Non-pigmented ciliary epithelial cell (primary cell): ENCODE results near the gene TBX5.
"Not testable (repeated sequence)": the region's sequence is repeated elsewhere in the genome, so short reads cannot be mapped to it uniquely, and the experiment has no call there.

ENCODE experiments used
- DNase-seq: peaks from one replicate; pipeline ENCODE4 v3.0.0-alpha.2; 2010; ENCODE audit warnings: low read depth

TBX5 gene

GRCh38 chr12:114371733-114372132 lies 34.2 kb downstream of the TBX5 start:
- no peak for DNase-seq

GRCh38 chr12:114371250-114371649 lies 34.7 kb downstream of the TBX5 start:
- no peak for DNase-seq

GRCh38 chr12:114368685-114369452 lies 37.1 kb downstream of the TBX5 start:
- DNase-seq, result no peak

GRCh38 chr12:114361992-114362391 lies 44.0 kb downstream of the TBX5 start:
- no peak for DNase-seq

DNA sequence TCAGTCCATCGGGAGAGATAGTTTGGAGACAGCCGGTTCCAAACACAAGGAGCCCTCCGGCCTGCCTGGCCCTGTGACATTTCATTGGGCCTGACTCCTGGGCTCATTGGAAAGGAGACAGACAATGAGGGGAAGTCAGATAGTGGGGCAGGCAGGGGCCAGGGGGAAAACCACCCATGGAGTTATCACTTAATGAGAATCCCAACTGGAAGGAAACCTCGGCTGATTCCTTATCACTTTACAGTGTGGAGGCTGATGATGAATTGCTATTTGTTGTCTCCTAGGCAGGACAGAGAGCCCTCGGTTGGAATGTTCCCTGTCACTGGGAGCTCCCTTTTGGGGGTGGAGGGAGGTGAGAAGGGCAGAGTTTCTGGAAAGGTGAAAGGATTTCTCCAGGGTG lies 44.4 kb downstream of the TBX5 start:
- no peak for DNase-seq

DNA sequence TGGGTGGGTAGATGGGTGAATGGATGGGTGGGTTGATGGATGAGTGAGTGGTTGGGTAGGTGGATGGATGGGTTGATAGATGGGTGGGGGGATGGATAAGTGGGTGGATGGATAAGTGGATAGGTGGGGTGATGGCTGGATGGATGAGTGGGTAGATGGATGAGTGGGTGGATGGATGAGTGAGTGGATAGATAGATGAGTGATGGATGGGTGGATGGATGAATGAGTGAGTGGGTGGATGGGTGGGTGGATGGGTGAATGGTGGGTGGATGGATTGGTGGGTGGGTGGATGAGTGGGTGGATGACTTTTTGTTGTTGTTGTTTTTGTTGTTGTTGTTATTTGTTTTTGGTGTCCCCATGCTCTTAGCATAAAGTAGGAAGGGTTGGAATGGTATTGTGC lies 45.5 kb downstream of the TBX5 start:
- DNase-seq, result no peak

DNA sequence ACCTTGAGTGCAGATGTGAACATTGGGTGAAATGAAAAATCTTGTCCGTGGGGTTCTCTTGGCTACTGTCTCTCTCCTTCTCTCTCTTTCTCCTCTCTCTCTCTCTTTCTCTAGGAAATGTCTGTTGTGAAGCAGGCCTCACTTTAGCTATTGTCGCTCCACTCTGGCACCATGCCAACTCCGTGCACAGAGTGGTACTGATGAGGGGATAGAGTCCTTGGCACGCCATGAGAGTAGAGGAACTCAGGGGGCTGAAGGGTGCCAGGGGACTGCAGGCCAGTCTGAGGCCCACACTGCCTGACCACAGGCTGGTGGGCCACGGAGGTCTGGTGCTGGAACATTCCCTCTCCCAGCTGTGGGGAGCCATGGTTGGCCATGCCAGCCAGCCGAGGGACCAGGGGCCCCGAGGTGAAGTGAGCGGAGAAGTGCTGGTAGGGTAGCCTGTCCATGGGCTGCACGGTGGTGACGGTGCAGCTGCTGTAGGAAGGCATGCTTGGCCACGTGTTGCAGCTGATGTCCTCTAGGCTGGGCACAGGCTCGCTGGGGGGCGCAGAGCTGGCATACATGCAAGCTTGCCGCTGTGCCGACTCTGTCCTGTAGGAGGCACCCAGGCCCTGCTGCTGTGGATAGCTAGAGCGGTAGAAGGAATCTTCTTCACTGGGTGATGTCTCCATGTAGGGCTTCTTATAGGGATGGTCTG lies 50.4 kb downstream of the TBX5 start:
- no peak for DNase-seq

DNA sequence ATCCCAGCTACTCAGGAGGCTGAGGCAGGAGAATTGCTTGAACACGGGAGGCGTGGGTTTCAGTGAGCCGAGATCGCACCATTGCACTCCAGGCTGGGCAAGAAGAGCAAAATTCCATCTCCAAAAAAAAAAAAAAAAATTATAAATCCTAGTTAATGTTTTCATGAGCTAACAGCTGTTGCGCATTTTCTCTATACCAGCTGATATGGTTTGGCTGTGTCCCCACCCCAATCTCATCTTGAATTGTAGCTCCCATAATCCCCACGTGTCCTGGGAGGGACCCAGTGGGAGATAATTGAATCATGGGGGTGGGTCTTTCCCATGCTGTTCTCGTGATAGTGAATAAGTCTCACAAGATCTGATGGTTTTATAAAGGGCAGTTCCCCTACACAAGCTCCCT lies 56.7 kb downstream of the TBX5 start:
- DNase-seq, result not testable (repeated sequence)

- no peak for DNase-seq
Measured at GRCh38 chr12:114347861-114348260, 58.1 kb downstream of the TBX5 start.

- no peak for DNase-seq
Measured at GRCh38 chr12:114344831-114345230, 61.1 kb downstream of the TBX5 start.

GRCh38 chr12:114344303-114344663 lies 61.7 kb downstream of the TBX5 start:
- DNase-seq, result no peak

- DNase-seq, result no peak
Measured at GRCh38 chr12:114343585-114344302, 62.2 kb downstream of the TBX5 start.

DNA sequence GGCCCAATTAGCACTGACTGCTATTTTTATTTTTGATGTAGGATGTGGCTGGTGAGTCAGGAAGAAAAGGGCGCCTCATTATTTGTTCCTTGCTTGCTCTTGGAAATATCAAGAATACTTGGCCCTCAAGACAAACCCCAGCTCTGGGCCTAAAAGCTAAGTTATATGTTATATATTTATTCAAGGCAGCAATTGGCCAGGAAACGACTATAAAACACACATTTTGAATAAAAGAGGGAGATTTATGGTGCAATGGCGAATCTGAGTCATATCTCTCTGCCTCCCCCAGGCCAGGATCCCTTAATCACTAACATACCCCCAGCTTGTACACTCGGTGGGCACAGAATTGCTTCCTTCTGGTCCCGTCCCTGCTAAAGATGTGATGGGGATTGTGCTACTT lies 63.3 kb downstream of the TBX5 start:
- no peak for DNase-seq

- no peak for DNase-seq
Measured at GRCh38 chr12:114341635-114342034, 64.3 kb downstream of the TBX5 start.

DNA sequence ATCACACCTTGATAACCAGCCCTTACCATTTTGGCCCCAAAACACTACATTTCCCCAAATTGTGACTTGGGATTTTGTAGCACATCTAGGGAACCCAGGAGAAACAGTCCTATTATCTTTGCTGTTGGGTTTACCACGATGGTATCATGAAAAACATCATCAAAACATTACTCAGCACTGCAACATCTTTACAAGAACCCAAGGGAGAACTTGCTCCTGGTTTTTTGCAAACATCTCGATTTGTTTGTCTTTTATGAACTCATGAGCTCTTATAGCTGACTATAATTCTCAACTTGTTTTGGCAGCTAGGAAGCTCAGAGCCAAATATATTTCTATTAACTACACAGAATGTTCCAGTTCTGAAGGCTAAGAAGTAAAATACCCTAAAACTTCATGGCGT lies 65.7 kb downstream of the TBX5 start:
- no peak for DNase-seq

GRCh38 chr12:114339626-114340025 lies 66.3 kb downstream of the TBX5 start:
- peak; percentile 9 for DNase-seq

- DNase-seq, result no peak
Measured at GRCh38 chr12:114335607-114336006, 70.3 kb downstream of the TBX5 start.

GRCh38 chr12:114334395-114334794 lies 71.5 kb downstream of the TBX5 start:
- no peak for DNase-seq

DNA sequence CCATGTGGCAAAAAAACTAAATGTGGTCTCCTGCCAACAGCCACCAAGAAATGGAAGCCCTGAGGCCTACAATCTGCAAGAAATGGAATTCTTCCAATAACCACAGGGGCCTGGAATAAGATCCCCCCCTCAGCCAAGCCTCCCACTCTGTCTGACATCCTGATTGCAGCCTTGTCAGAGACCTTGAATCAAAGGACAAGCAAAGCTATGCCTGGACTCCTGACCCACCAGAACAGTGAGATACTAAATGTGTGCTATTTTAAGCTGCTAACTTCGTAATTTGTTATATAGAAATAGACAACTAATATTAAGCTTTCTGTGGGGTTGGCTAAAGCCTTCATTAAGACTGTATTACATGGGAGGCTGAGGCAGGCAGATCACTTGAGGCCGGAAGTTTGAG lies 77.7 kb downstream of the TBX5 start:
- DNase-seq, result no peak

DNA sequence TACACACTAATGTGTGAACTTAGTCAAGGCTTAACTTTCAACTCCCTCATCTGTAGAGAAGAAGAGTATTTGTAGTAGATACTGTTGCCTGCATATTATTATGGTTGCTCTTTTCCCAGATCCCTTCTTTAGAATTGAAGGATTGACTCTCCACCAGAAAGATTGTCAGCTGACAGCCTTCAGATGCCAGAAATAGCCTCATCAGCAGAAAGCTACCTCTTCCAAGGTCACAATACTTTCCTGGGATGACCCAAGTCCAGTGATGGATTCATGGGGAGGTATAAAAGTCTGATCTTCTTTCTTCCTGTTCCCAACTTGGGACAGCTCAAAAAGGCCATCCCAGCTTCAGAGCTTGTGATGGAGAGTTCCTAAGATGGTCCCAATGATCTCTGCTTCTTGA lies 78.2 kb downstream of the TBX5 start:
- no peak for DNase-seq

- DNase-seq, result no peak
Measured at GRCh38 chr12:114321524-114321923, 84.4 kb downstream of the TBX5 start.

- no peak for DNase-seq
Measured at GRCh38 chr12:114320968-114321367, 85.0 kb downstream of the TBX5 start.

DNA sequence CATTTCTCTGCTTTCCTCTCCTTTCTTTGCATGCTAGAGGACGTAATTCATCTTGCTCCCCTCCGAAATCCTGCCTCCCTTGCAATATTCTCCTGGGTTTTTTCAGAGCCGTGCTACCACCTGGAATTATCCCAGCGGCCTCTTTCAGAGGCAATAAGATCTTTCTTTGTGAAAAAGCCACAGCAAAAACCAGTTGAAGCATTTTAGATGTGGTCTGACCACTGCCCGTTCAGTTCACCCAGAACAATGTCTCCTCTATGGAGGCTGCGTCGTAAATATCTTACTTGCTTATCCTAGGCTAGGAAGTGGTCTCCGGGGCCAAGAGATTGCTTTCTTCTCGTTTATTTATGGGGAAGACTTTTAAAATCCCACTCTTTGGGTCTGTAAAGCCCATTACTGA lies 85.8 kb downstream of the TBX5 start:
- DNase-seq, result no peak
